NB4 (cell line): ENCODE measurements around the gene LGMN.

Source experiments
- DNase-seq: peaks from one replicate; pipeline ENCODE4 v3.0.0; 2010; ENCODE audit warnings: low read depth
- H3K4me3 ChIP-seq: one replicate; pipeline ENCODE4 v1.5.1; 2011; ENCODE audit warnings: mild to moderate bottlenecking, low read depth, low read length, moderate library complexity
- CTCF ChIP-seq: IDR thresholded peaks from one replicate; pipeline ENCODE4 v1.5.1; 2012; ENCODE audit warnings: low read depth, low read length
- MAX ChIP-seq: IDR thresholded peaks from 2 replicates; pipeline ENCODE4 v1.6.1; 2011; ENCODE audit warnings: low read depth, low read length
- MYC ChIP-seq: IDR thresholded peaks from 2 replicates; pipeline ENCODE4 v1.6.1; 2011; ENCODE audit warnings: low read depth, low read length
- POLR2A ChIP-seq: IDR thresholded peaks from 2 replicates; pipeline ENCODE4 v1.6.1; 2011; ENCODE audit warnings: mild to moderate bottlenecking; ENCODE audit not compliant: insufficient read length; ENCODE audit errors: extremely low read depth

The LGMN gene

GRCh38 chr14:92657457-92658142 lies 90.8 kb downstream of the LGMN start:
- TF ChIP-seq POLR2A (no peak), MAX (no peak), MYC (no peak), CTCF (no peak)
- no peak overlapping the region for H3K4me3 ChIP-seq
- DNase-seq: peak; percentile 37

GRCh38 chr14:92656306-92657081 lies 91.9 kb downstream of the LGMN start:
- no peak for DNase-seq
- no peak overlapping the region for H3K4me3 ChIP-seq
- TF ChIP-seq MAX: no peak
- no peak for TF ChIP-seq CTCF
- TF ChIP-seq MYC: no peak
- TF ChIP-seq POLR2A: no peak

GRCh38 chr14:92655419-92656201 lies 92.8 kb downstream of the LGMN start:
- DNase-seq: no peak
- no peak overlapping the region for H3K4me3 ChIP-seq
- no peak for TF ChIP-seq POLR2A
- no peak for TF ChIP-seq CTCF
- TF ChIP-seq MYC: no peak

- no peak overlapping the region for H3K4me3 ChIP-seq
- DNase-seq: no peak
- no peak for TF ChIP-seq CTCF
- TF ChIP-seq POLR2A: no peak
- no peak for TF ChIP-seq MYC
- no peak for TF ChIP-seq MAX
Measured at GRCh38 chr14:92654239-92654901, 94.1 kb downstream of the LGMN start.
